ENCODE results near the gene IER5L. TPM values are rescaled to one million over a fixed set of nuclear protein-coding genes. Genes with fewer than 3 reads are reported as not detected.

Gene IER5L
- total and polyA plus RNA-seq, 2 of the 8 experiments (the other 6 are each of a cell fraction or from before 2014, with no cell fraction given), result 0.65 to 1.0 TPM

DNA sequence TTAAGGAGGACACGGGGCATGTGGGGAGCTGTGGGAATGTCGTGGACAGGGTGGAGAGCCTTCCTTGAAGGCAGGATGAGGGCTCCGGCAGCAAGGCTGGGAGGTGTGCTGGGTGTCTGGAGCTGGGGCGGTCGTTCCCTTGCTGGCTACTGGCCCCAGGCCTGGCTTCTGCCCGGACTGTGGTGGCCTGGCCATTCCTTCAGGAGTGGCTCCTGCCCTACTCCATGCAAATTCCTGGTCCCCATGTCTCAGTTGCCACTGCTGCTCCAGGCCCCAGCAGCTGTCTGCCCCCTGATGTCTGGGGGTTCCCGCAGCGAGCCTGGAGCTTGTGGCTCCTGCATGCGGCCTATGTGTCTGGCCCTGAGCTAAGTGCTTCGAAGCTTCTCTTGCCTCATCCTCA, 21.9 kb downstream of the IER5L start:
- 92% methylated on average over 10 of the region's 10 CpGs; no CpG with 5 or more reads in 1 of the 2 experiments for WGBS, 2 experiments (ENCODE audit: extremely low coverage in 1 of 2, insufficient coverage in 1 of 2, insufficient read length in 1 of 2, insufficient replicate concordance in 2 of 2, low coverage in 1 of 2, low lambda C conversion rate in 2 of 2, missing lambda C conversion rate in 1 of 2)
- CTCF ChIA-PET (ENCODE audit: partially characterized antibody), result interaction anchor here (1.0 to 36.8 kb wide), 4 partner anchors 10 to 24 kb away, joined by 3 to 831 read pairs (median 38); partner anchors contain the start of gene IER5L
- TF ChIP-seq RNF2 (IDR thresholded peaks at IDR 0.05; ENCODE audit: borderline replicate concordance, low read depth, low read length, missing control alignments, poor library complexity, severe bottlenecking), result no peak
- TF ChIP-seq CTBP2 (IDR thresholded peaks at IDR 0.05; ENCODE audit: borderline replicate concordance, insufficient read depth, insufficient read length, low read length), result no peak
- no peak for TF ChIP-seq SP2 (IDR thresholded peaks at IDR 0.05; ENCODE audit: low read length)
- TF ChIP-seq RBBP5 (IDR thresholded peaks at IDR 0.05; ENCODE audit: borderline replicate concordance, low read depth, low read length), result no peak
- no peak for TF ChIP-seq YY1 (IDR thresholded peaks at IDR 0.05; ENCODE audit: low read depth, low read length)
- no peak for TF ChIP-seq CBX5 (IDR thresholded peaks at IDR 0.05; ENCODE audit: low read depth, low read length)
- TF ChIP-seq TEAD4 (IDR thresholded peaks at IDR 0.05; ENCODE audit: low read depth, low read length), result no peak
- TF ChIP-seq GTF2F1 (IDR thresholded peaks at IDR 0.05; ENCODE audit: borderline replicate concordance, low read depth, low read length), result no peak
- no peak for TF ChIP-seq EP300 (IDR thresholded peaks at IDR 0.05; ENCODE audit: borderline replicate concordance in 1 of 2, low read depth in 2 of 2, low read length in 2 of 2)
- TF ChIP-seq, protein P1, sequence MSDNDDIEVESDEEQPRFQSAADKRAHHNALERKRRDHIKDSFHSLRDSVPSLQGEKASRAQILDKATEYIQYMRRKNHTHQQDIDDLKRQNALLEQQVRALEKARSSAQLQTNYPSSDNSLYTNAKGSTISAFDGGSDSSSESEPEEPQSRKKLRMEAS (IDR thresholded peaks at IDR 0.05), result no peak
- TF ChIP-seq, protein P2, sequence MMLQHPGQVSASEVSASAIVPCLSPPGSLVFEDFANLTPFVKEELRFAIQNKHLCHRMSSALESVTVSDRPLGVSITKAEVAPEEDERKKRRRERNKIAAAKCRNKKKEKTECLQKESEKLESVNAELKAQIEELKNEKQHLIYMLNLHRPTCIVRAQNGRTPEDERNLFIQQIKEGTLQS (IDR thresholded peaks at IDR 0.05; ENCODE audit: insufficient read depth, low read depth, low read length), result no peak
- TF ChIP-seq SAP30 (IDR thresholded peaks at IDR 0.05; ENCODE audit: insufficient read depth, insufficient replicate concordance, low read length), result no peak

More for the DNA sequence above, 21.9 kb downstream of the IER5L start:
- Histone ChIP-seq H3K9ac (replicated peaks in 1 of 4; ENCODE audit: extremely low read depth in 1 of 4, low read depth in 3 of 4, low read length in 3 of 4) (no peak overlapping the region), H3K4ac (replicated peaks; ENCODE audit: insufficient read length, low read depth, low read length) (no peak overlapping the region), H2BK20ac (ENCODE audit: low read length) (no peak overlapping the region), H3K9me3 (ENCODE audit: insufficient read depth in 2 of 2, low read depth in 1 of 2, low read length in 1 of 2) (no peaks in the 10 kb centered on the region), H3K27ac (ENCODE audit: low read depth, low read length) (no peak overlapping the region), H2AFZ (ENCODE audit: low read length) (no peak overlapping the region), H3K4me3 (ENCODE audit: extremely low read depth in 1 of 4, insufficient read depth in 2 of 4, low read depth in 3 of 4, low read length in 4 of 4) (no peak overlapping the region), H3K4me2 (ENCODE audit: insufficient read depth in 1 of 2, low read depth in 2 of 2, low read length in 2 of 2) (no peak overlapping the region), H3K4me1 (replicated peaks in 1 of 4; ENCODE audit: control insufficient read depth in 3 of 4, insufficient read depth in 4 of 4, low read length in 3 of 4) (no peaks in the 10 kb centered on the region), H2BK5ac (ENCODE audit: low read depth, low read length) (no peak overlapping the region), H3K14ac (ENCODE audit: insufficient read length) (no peak overlapping the region), H3K56ac (replicated peaks; ENCODE audit: insufficient read length, low read depth, low read length) (no peak overlapping the region), H2BK12ac (ENCODE audit: low read depth, low read length) (no peak overlapping the region), H2BK120ac (replicated peaks; ENCODE audit: low read depth, low read length) (no peak overlapping the region), H3K23ac (ENCODE audit: insufficient read length) (no peak overlapping the region), H3K27me3 (replicated peaks in 1 of 4; ENCODE audit: control insufficient read depth in 3 of 4, extremely low read depth in 1 of 4, insufficient read depth in 3 of 4, low read length in 3 of 4) (no peaks in the 10 kb centered on the region; a peak in 1 of 7 replicates), H3K79me1 (ENCODE audit: low read depth, low read length) (no peaks in the 10 kb centered on the region), H2BK15ac (ENCODE audit: low read length) (no peak overlapping the region), H4K8ac (ENCODE audit: extremely low read depth, insufficient read depth, low read length) (peak overlapping the region; percentile 35; the same call in 1 of the 2 replicates), H2AK5ac (ENCODE audit: low read depth, low read length) (no peak overlapping the region), H4K20me1 (replicated peaks in 1 of 2; ENCODE audit: control insufficient read depth in 1 of 2, insufficient read depth in 2 of 2, low read length in 2 of 2) (peaks cover 0 to 4% of the 10 kb centered on the region in 2 experiments), H4K91ac (replicated peaks; ENCODE audit: insufficient read length, low read length) (no peak overlapping the region), H3K18ac (ENCODE audit: extremely low read depth, low read length) (no peak overlapping the region), H3K79me2 (ENCODE audit: control insufficient read depth in 1 of 2, insufficient read depth in 2 of 2, low read length in 2 of 2) (no peaks in the 10 kb centered on the region), H3K36me3 (ENCODE audit: control insufficient read depth in 2 of 4, insufficient read depth in 4 of 4, low read length in 3 of 4) (peaks cover 0 to 9% (median 3%) of the 10 kb centered on the region in 4 experiments; a peak in 4 of 8 replicates), H4K5ac (ENCODE audit: insufficient read length, low read depth, low read length) (no peak overlapping the region), H3K23me2 (ENCODE audit: low read depth, low read length) (no peaks in the 10 kb centered on the region)
- POLR2A ChIA-PET (ENCODE audit: partially characterized antibody), result interaction anchor here (0.5 to 2.8 kb wide), 2 partner anchors 9 to 27 kb away, joined by 3 to 14 read pairs; no protein-coding TSS in a partner anchor
- DNase-seq (ENCODE audit: low read depth in 1 of 2, low spot score in 2 of 2), result no peak
- no peak for FAIRE-seq
